IMR-90 (cell line): ENCODE results near the gene APP. TPM values are rescaled to one million over a fixed set of nuclear protein-coding genes. Genes with fewer than 3 reads are reported as not detected.

Experiments used
- ATAC-seq: fragments of 200-7000 bp; cut with Tn5 transposase; 2 replicates; pipeline ENCODE4 v1.9.1; 2020; ENCODE audit warnings: low read depth, mild to moderate bottlenecking, moderate library complexity
- BruUV-seq: library from RNA; stranded (reverse); fragments of 400-500 nt; replicated peaks from 2 replicates; lab custom pipeline; 2021; lab: Mats Ljungman, UMichigan
- CTCF ChIA-PET: fragments of 300-600 bp; formaldehyde crosslinking; extraction: SDS; loops from one replicate; lab custom pipeline; 2021; ENCODE audit warnings: antibody characterized with exemption; lab: Yijun Ruan, JAX
- POLR2A ChIA-PET: fragments of 300-600 bp; sonication (Branson Sonifier 250); formaldehyde crosslinking; loops from one replicate; lab custom pipeline; 2022; ENCODE audit warnings: antibody characterized with exemption; ENCODE audit not compliant: unreplicated experiment; lab: Charles Lee
- DNase-seq: peaks from one replicate; pipeline ENCODE4 v3.0.0; 2013
- H2AFZ ChIP-seq: replicated peaks from 2 replicates; pipeline ENCODE3; 2013; ENCODE audit warnings: low read length, mild to moderate bottlenecking; ENCODE audit not compliant: poor library complexity
- H2AK5ac ChIP-seq: 2 replicates; pipeline ENCODE4 v1.6.1; 2013; ENCODE audit warnings: low read depth, low read length, inconsistent platforms
- H2AK9ac ChIP-seq: replicated peaks from 2 replicates; pipeline ENCODE3; 2013; ENCODE audit warnings: mild to moderate bottlenecking, low read depth, low read length, moderate library complexity; ENCODE audit not compliant: poor library complexity
- H2BK120ac ChIP-seq: 2 replicates; pipeline ENCODE4 v1.6.1; 2013; ENCODE audit warnings: low read depth, low read length, inconsistent platforms
- H2BK15ac ChIP-seq: 3 replicates; pipeline ENCODE4 v1.6.1; 2013; ENCODE audit warnings: low read depth, low read length, inconsistent platforms
- H2BK20ac ChIP-seq: 2 replicates; pipeline ENCODE4 v1.6.1; 2013; ENCODE audit warnings: low read depth, mild to moderate bottlenecking, inconsistent platforms, low read length, moderate library complexity
- H2BK5ac ChIP-seq: 2 replicates; pipeline ENCODE4 v1.6.1; 2013; ENCODE audit warnings: mild to moderate bottlenecking, low read depth, low read length, inconsistent platforms; ENCODE audit not compliant: poor library complexity, severe bottlenecking
- H3K14ac ChIP-seq: replicated peaks from 2 replicates; pipeline ENCODE4 v1.6.1; 2013; ENCODE audit warnings: low read depth, low read length, inconsistent platforms
- H3K18ac ChIP-seq: 2 replicates; pipeline ENCODE4 v1.6.1; 2013; ENCODE audit warnings: low read depth, low read length, control low read depth
- H3K23ac ChIP-seq: 2 replicates; pipeline ENCODE4 v1.6.1; 2013; ENCODE audit warnings: low read depth, low read length, inconsistent platforms
- H3K27ac ChIP-seq: 2 replicates; pipeline ENCODE4 v1.5.1; 2013; ENCODE audit warnings: mild to moderate bottlenecking, control low read depth, low read length; ENCODE audit not compliant: insufficient read depth
- H3K27me3 ChIP-seq: 2 replicates; pipeline ENCODE4 v1.6.1; 2013; ENCODE audit warnings: low read length; ENCODE audit not compliant: control insufficient read depth, insufficient read depth
- H3K36me3 ChIP-seq: 2 replicates; pipeline ENCODE4 v1.6.1; 2013; ENCODE audit warnings: low read length, mixed read lengths; ENCODE audit not compliant: control insufficient read depth, insufficient read depth
- H3K4ac ChIP-seq: 2 replicates; pipeline ENCODE4 v1.6.1; 2013; ENCODE audit warnings: low read depth, low read length, inconsistent platforms
- H3K4me1 ChIP-seq: 2 replicates; pipeline ENCODE4 v1.6.1; 2013; ENCODE audit warnings: low read length, mixed read lengths; ENCODE audit not compliant: control insufficient read depth, insufficient read depth
- H3K4me2 ChIP-seq: 2 replicates; pipeline ENCODE4 v1.6.1; 2013; ENCODE audit warnings: low read depth, mild to moderate bottlenecking, control low read depth, low read length, moderate library complexity
- H3K4me3 ChIP-seq: 2 replicates; pipeline ENCODE4 v1.5.1; 2013; ENCODE audit warnings: low read depth, mild to moderate bottlenecking, control low read depth, low read length, moderate library complexity; ENCODE audit not compliant: insufficient read depth
- H3K56ac ChIP-seq: 2 replicates; pipeline ENCODE4 v1.6.1; 2013; ENCODE audit warnings: low read length, inconsistent platforms; ENCODE audit not compliant: insufficient read depth; ENCODE audit errors: extremely low read depth
- H3K79me1 ChIP-seq, 2 experiments: 2 replicates each; pipeline ENCODE4 v1.6.1; 2013; ENCODE audit warnings: low read length in 2 of 2, inconsistent platforms in 1 of 2, low read depth in 1 of 2
- H3K9ac ChIP-seq: 2 replicates; pipeline ENCODE4 v1.6.1; 2013; ENCODE audit warnings: low read depth, low read length, control low read depth
- H3K9me1 ChIP-seq: 2 replicates; pipeline ENCODE4 v1.6.1; 2013; ENCODE audit warnings: low read length, inconsistent platforms; ENCODE audit not compliant: insufficient read depth
- H3K9me3 ChIP-seq: 2 replicates; pipeline ENCODE4 v1.6.1; 2013; ENCODE audit warnings: low read length; ENCODE audit not compliant: control insufficient read depth, insufficient read depth
- H4K20me1 ChIP-seq: 2 replicates; pipeline ENCODE4 v1.6.1; 2013; ENCODE audit warnings: low read length, inconsistent platforms; ENCODE audit not compliant: insufficient read depth
- H4K5ac ChIP-seq: 2 replicates; pipeline ENCODE4 v1.6.1; 2013; ENCODE audit warnings: mild to moderate bottlenecking, low read depth, low read length, control low read depth
- H4K8ac ChIP-seq, 2 experiments: 2 replicates each; pipeline ENCODE4 v1.6.1; 2013; ENCODE audit warnings: low read depth in 2 of 2, low read length in 2 of 2, control low read depth in 1 of 2, inconsistent platforms in 1 of 2
- H4K91ac ChIP-seq: 2 replicates; pipeline ENCODE4 v1.6.1; 2013; ENCODE audit warnings: low read depth, low read length, inconsistent platforms; ENCODE audit not compliant: insufficient read depth
- NFE2L2 ChIP-seq: fragments of 150-350 bp; IDR thresholded peaks from 2 replicates; pipeline ENCODE4 v1.6.1; 2016; ENCODE audit warnings: low read depth, mild to moderate bottlenecking, low read length
- WGBS, 2 experiments: methylation state at CpG; one replicate each; pipeline versions ENCODE4 v1.1.5 to v1.1.7; 2013; ENCODE audit warnings: missing lambda C conversion rate in 2 of 2; ENCODE audit not compliant: insufficient read length in 1 of 2; ENCODE audit errors: extremely low coverage in 2 of 2; 5-methylcytosine and 5-hydroxymethylcytosine counted together
- dilution Hi-C: fragments of 300-500 bp; cut with HindIII; formaldehyde crosslinking; loops from one replicate; pipeline ENCODE4 v1.14.3; 2018; ENCODE audit warnings: low sequenced_read_pairs; ENCODE audit not compliant: unreplicated experiment
- in situ Hi-C: fragments of 300-500 bp; cut with MboI; formaldehyde crosslinking; loops from 3 replicates; pipeline ENCODE4 v1.14.3; 2019; ENCODE audit warnings: low sequenced_read_pairs, inconsistent platforms, mixed read lengths
- intact Hi-C: fragments of 100-400 bp; cut with micrococcal nuclease; formaldehyde crosslinking; loops from 2 replicates; pipeline ENCODE4 v1.10.0; 2022
- polyA plus RNA-seq, 3 experiments: library from polyadenylated mRNA; depleted of rRNA; stranded (reverse); fragments of >200 nt; gene quantifications; 2 replicates each; pipeline ENCODE4 v1.2.3, GENCODE V29; 2012; ENCODE audit warnings: low replicate concordance in 1 of 3
- total RNA-seq: library from RNA; depleted of rRNA; stranded (reverse); fragments of >200 nt; gene quantifications from 2 replicates; pipeline ENCODE4 v1.2.3, GENCODE V29; 2012
- TF ChIP-seq, protein P1 (sequence below): fragments of 150-350 bp; IDR thresholded peaks from 2 replicates; pipeline ENCODE4 v1.6.1; 2017; ENCODE audit warnings: mild to moderate bottlenecking, antibody characterized with exemption, low read length, low read depth

The APP gene
- total and polyA plus RNA-seq, 2 of the 4 experiments (the other 2 are of a cell fraction), result 191 to 530 TPM

DNA sequence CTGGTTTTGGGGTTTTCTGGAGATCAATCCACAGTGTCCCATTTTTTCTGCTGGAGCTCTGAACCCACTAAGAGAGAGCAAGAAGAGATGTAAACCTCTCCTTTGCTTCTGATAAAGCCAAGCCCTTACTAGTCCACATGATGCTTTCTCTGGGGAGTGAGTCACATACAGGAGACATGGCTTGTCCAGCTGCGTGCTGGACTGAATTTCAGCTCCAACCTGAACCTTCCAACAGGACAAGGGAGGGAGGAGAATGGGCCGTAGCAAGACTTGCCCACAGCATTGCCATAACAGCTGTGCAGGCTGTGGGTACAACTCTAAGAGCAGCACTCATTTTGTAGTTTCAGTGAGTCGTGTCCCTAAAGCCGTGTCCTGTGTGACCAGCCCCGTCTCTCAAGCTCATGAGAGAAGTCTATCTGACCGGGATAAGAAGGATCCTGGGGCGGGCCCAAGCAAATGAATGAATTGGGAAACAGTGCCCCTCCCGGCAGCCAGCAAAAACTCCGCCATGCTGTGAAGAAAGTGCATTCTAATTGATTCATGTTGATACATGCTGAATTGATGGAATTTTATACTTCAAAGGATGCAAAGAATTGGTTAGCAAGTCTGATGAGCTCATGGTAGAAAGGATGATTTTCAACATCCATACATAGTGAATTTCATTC is 240.6 kb downstream of the APP start:
- CTCF ChIA-PET, result no interaction called here
- ATAC-seq, result peak; percentile 55
- H3K27ac ChIP-seq, result no peak overlapping the region

More for the DNA sequence above, 240.6 kb downstream of the APP start:
- Histone ChIP-seq H3K4me3 (no peak overlapping the region), H3K27me3 (no peaks in the 10 kb centered on the region), H2BK20ac (peak overlapping the region; percentile 82), H3K56ac (no peak overlapping the region), H4K8ac (peak overlapping the region in 1 of 2 experiments; percentile 71; a peak in 1 of 4 replicates), H2AFZ (peak overlapping the region; percentile 36), H3K18ac (no peak overlapping the region), H3K4ac (peak overlapping the region; percentile 78), H2AK9ac (no peak overlapping the region), H3K4me2 (no peak overlapping the region), H3K23ac (peak overlapping the region; percentile 77; the same call in 1 of the 2 replicates), H3K79me1 (peaks cover 11 to 51% of the 10 kb centered on the region in 2 experiments; a peak in 3 of 4 replicates), H2BK15ac (peak overlapping the region; percentile 39; the same call in 1 of the 3 replicates), H2BK120ac (peak overlapping the region; percentile 69), H3K14ac (peak overlapping the region; percentile 41; the same call in 1 of the 2 replicates), H3K36me3 (peaks cover 2% of the 10 kb centered on the region; the same call in 1 of the 2 replicates), H3K9me1 (peaks cover 15% of the 10 kb centered on the region), H2BK5ac (peak overlapping the region; percentile 11), H3K9me3 (no peaks in the 10 kb centered on the region), H2AK5ac (peak overlapping the region; percentile 52), H3K4me1 (peaks cover 7% of the 10 kb centered on the region), H4K20me1 (0 out of 2 replicates have a peak, but pooled peaks cover 4% of the 10 kb centered on the region), H4K5ac (no peak overlapping the region), H4K91ac (peak overlapping the region; percentile 14; the same call in 1 of the 2 replicates), H3K9ac (no peak overlapping the region)
- TF ChIP-seq, protein P1, sequence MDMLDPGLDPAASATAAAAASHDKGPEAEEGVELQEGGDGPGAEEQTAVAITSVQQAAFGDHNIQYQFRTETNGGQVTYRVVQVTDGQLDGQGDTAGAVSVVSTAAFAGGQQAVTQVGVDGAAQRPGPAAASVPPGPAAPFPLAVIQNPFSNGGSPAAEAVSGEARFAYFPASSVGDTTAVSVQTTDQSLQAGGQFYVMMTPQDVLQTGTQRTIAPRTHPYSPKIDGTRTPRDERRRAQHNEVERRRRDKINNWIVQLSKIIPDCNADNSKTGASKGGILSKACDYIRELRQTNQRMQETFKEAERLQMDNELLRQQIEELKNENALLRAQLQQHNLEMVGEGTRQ, result peak; percentile 36; the same call in 1 of the 2 replicates
- no peak for TF ChIP-seq NFE2L2
- BruUV-seq, result no TSS peak
- WGBS, 2 experiments, result 100% methylated on average over 3 of the region's 9 CpGs; no CpG with 5 or more reads in 1 of the 2 experiments
- peak; percentile 76 for DNase-seq
- intact Hi-C loops, result no loop called here
- in situ Hi-C loops, result no loop called here
- dilution Hi-C loops, result no loop called here
- POLR2A ChIA-PET, result no interaction called here
